Stromal cell of bone marrow (primary cell): ENCODE results near the gene AJAP1.

Experiments
- DNase-seq: peaks from one replicate; pipeline ENCODE4 v3.0.0-alpha.2; 2012; ENCODE audit warnings: low read depth

AJAP1 gene

GRCh38 chr1:4701276-4701675 lies 46.9 kb downstream of the AJAP1 start:
- DNase-seq, result no peak

- DNase-seq, result no peak
Measured at GRCh38 chr1:4702464-4702863, 48.1 kb downstream of the AJAP1 start.

GRCh38 chr1:4702932-4703331 lies 48.5 kb downstream of the AJAP1 start:
- DNase-seq, result no peak

GRCh38 chr1:4703646-4704045 lies 49.2 kb downstream of the AJAP1 start:
- DNase-seq, result no peak

- DNase-seq, result no peak
Measured at GRCh38 chr1:4708840-4709507, 54.6 kb downstream of the AJAP1 start.

- no peak for DNase-seq
Measured at GRCh38 chr1:4709641-4710040, 55.2 kb downstream of the AJAP1 start.

- DNase-seq, result no peak
Measured at GRCh38 chr1:4710592-4711415, 56.4 kb downstream of the AJAP1 start.

- DNase-seq, result no peak
Measured at GRCh38 chr1:4711416-4712275, 57.2 kb downstream of the AJAP1 start.

GRCh38 chr1:4713669-4714068 lies 59.3 kb downstream of the AJAP1 start:
- no peak for DNase-seq

GRCh38 chr1:4716406-4716805 lies 62.0 kb downstream of the AJAP1 start:
- no peak for DNase-seq

- DNase-seq, result no peak
Measured at GRCh38 chr1:4718071-4718470, 63.7 kb downstream of the AJAP1 start.

GRCh38 chr1:4723106-4723505 lies 68.7 kb downstream of the AJAP1 start:
- no peak for DNase-seq

- no peak for DNase-seq
Measured at GRCh38 chr1:4724001-4724400, 69.6 kb downstream of the AJAP1 start.

- DNase-seq, result no peak
Measured at GRCh38 chr1:4724695-4725250, 70.4 kb downstream of the AJAP1 start.

GRCh38 chr1:4725416-4725815 lies 71.0 kb downstream of the AJAP1 start:
- no peak for DNase-seq

- no peak for DNase-seq
Measured at GRCh38 chr1:4726620-4727341, 72.4 kb downstream of the AJAP1 start.

GRCh38 chr1:4728319-4729089 lies 74.1 kb downstream of the AJAP1 start:
- no peak for DNase-seq

GRCh38 chr1:4729090-4729471 lies 74.7 kb downstream of the AJAP1 start:
- no peak for DNase-seq

- DNase-seq, result no peak
Measured at GRCh38 chr1:4730078-4730477, 75.7 kb downstream of the AJAP1 start.

- DNase-seq, result no peak
Measured at GRCh38 chr1:4733446-4734177, 79.2 kb downstream of the AJAP1 start.
